HL-60 (cell line): ENCODE measurements around the gene PTGIR.

Experiments
- DNase-seq, 2 experiments: peaks; one replicate each; pipeline ENCODE4 v3.0.0-alpha.2; 2010 to 2020; ENCODE audit warnings: low read depth in 1 of 2, low spot score in 1 of 2
- H3K27ac ChIP-seq: fragments of 250-450 bp; sonication (Bioruptor Pico); replicated peaks from 2 replicates; pipeline ENCODE4 v1.5.1; 2020; ENCODE audit warnings: mild to moderate bottlenecking, moderate library complexity
- H3K27me3 ChIP-seq: fragments of 250-450 bp; sonication (Bioruptor Pico); 2 replicates; pipeline ENCODE4 v1.5.1; 2021; ENCODE audit warnings: mild to moderate bottlenecking, moderate library complexity; ENCODE audit not compliant: insufficient read depth, poor library complexity, severe bottlenecking
- H3K4me3 ChIP-seq: replicated peaks from 2 replicates; pipeline ENCODE4 v1.5.1; 2011; ENCODE audit warnings: mild to moderate bottlenecking, control low read depth, low read length; ENCODE audit not compliant: insufficient read depth
- CTCF ChIP-seq: IDR thresholded peaks from one replicate; pipeline ENCODE4 v1.5.1; 2011; ENCODE audit warnings: low read length, control low read depth, inconsistent platforms; ENCODE audit not compliant: insufficient read depth
- GABPA ChIP-seq: IDR thresholded peaks from 2 replicates; pipeline ENCODE4 v1.6.1; 2012; ENCODE audit warnings: low read depth
- POLR2AphosphoS5 ChIP-seq: IDR thresholded peaks from 2 replicates; pipeline ENCODE4 v1.6.1; 2012; ENCODE audit warnings: low read depth
- SPI1 ChIP-seq: IDR thresholded peaks from 2 replicates; pipeline ENCODE4 v1.6.1; 2012; ENCODE audit warnings: low read depth, mild to moderate bottlenecking, borderline replicate concordance
- TF ChIP-seq, protein P1 (sequence below): IDR thresholded peaks from 2 replicates; pipeline ENCODE4 v1.6.1; 2012; ENCODE audit warnings: low read depth; ENCODE audit not compliant: insufficient replicate concordance

PTGIR gene

GRCh38 chr19:46626446-46626845, 1.6 kb upstream of the PTGIR start:
- Histone ChIP-seq H3K27ac (no peak overlapping the region), H3K4me3 (no peak overlapping the region), H3K27me3 (peaks cover 3% of the 10 kb centered on the region)
- no peak for DNase-seq
- TF ChIP-seq POLR2AphosphoS5 (no peak), SPI1 (no peak), CTCF (no peak), GABPA (no peak)
- TF ChIP-seq, protein P1, sequence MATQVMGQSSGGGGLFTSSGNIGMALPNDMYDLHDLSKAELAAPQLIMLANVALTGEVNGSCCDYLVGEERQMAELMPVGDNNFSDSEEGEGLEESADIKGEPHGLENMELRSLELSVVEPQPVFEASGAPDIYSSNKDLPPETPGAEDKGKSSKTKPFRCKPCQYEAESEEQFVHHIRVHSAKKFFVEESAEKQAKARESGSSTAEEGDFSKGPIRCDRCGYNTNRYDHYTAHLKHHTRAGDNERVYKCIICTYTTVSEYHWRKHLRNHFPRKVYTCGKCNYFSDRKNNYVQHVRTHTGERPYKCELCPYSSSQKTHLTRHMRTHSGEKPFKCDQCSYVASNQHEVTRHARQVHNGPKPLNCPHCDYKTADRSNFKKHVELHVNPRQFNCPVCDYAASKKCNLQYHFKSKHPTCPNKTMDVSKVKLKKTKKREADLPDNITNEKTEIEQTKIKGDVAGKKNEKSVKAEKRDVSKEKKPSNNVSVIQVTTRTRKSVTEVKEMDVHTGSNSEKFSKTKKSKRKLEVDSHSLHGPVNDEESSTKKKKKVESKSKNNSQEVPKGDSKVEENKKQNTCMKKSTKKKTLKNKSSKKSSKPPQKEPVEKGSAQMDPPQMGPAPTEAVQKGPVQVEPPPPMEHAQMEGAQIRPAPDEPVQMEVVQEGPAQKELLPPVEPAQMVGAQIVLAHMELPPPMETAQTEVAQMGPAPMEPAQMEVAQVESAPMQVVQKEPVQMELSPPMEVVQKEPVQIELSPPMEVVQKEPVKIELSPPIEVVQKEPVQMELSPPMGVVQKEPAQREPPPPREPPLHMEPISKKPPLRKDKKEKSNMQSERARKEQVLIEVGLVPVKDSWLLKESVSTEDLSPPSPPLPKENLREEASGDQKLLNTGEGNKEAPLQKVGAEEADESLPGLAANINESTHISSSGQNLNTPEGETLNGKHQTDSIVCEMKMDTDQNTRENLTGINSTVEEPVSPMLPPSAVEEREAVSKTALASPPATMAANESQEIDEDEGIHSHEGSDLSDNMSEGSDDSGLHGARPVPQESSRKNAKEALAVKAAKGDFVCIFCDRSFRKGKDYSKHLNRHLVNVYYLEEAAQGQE, result no peak

DNA sequence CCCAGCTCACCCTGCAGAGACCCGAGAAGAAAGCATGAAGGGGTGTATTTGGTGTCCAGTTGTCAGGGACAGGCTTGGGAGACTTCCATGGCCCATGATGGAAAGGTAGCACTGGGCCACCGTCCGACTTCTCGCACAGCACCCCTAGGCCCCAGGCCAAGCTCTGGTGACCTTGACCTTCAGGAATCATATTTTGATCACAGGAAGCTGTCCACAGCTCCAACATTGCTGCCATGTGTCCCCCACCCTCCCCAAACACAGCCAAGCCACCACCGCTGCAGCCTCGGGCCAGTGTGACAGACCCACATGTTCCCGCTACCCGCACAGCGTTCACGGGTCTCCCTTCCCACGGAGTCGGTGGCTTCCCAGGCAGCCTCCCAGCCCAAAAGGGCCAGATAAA, 842 bp upstream of the PTGIR start:
- Histone ChIP-seq H3K27ac (no peak overlapping the region), H3K4me3 (no peak overlapping the region), H3K27me3 (no peaks in the 10 kb centered on the region)
- DNase-seq, result no peak
- TF ChIP-seq CTCF (no peak), SPI1 (no peak)
- TF ChIP-seq, protein P1, result no peak

DNA sequence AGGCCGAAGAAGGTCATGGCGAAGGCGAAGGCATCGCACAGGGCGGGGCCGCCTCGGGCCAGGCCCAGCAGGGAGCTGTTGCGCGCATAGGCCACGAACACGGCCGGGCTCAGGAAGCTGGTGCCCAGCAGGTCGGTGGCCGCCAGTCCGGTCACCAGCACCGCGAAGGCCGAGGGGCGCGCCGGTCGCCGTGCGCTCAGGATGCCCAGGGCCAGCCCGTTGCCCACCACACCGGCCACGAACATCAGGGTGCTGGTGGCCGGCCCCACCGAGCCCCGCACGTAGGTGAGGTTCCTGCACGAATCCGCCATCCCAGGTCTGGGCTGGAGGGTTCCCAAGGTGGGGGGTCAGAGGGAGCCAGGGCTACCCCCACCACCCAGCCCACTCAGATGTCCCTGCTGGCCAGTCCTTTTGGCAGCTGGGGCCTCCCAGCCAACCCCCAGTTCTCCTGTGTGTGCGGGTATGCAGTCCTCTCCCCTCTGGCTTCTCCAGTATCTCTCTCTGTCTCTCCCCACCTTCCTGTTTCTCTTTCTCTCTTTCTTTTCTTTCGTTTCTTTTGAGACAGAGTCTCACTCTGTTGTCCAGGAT, 880 bp downstream of the PTGIR start:
- Histone ChIP-seq H3K4me3 (no peak overlapping the region), H3K27ac (no peak overlapping the region), H3K27me3 (no peaks in the 10 kb centered on the region)
- TF ChIP-seq POLR2AphosphoS5 (no peak), SPI1 (no peak), CTCF (no peak), GABPA (no peak)
- TF ChIP-seq, protein P1, result no peak
- DNase-seq, result no peak
